Body of pancreas (tissue), 4 donors: Measurements from ENCODE around the gene RAD51B.

Experiments used
- POLR2A ChIP-seq, 3 donors: fragments of 450-650 bp; IDR thresholded peaks; one replicate each; pipeline ENCODE4 v1.6.1; 2016; ENCODE audit warnings: antibody characterized with exemption in 3 of 3, mild to moderate bottlenecking in 2 of 3
- TF ChIP-seq, protein P1 (sequence below), 7 experiments: fragments of 450-650 bp in 4 of 7; fragments of 200-600 bp in 3 of 7; sonication (generic) in 3 of 7; IDR thresholded peaks; one replicate each; pipeline ENCODE4 v1.5.1; 2016 to 2019; ENCODE audit warnings: antibody characterized with exemption in 7 of 7

DNA sequence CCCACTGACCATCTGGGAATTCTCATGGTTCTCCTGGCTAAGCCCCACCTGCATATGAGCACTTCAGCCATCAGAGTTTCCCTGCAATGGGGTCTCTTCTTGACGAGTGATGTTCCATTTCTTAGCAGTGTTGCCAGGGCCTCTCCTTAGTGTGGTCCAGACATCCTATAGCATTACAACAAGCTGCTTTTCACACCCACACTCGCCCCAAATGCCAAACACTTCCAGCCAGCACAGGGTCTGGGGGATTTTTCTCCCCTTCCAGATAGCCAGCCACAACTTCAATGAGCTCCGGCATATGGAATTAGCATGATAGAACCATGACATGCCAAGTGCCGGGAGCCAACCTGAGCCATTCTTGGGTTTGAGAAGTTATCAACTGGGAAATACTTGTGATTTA is 705.9 kb downstream of the RAD51B start:
- TF ChIP-seq, protein P1, sequence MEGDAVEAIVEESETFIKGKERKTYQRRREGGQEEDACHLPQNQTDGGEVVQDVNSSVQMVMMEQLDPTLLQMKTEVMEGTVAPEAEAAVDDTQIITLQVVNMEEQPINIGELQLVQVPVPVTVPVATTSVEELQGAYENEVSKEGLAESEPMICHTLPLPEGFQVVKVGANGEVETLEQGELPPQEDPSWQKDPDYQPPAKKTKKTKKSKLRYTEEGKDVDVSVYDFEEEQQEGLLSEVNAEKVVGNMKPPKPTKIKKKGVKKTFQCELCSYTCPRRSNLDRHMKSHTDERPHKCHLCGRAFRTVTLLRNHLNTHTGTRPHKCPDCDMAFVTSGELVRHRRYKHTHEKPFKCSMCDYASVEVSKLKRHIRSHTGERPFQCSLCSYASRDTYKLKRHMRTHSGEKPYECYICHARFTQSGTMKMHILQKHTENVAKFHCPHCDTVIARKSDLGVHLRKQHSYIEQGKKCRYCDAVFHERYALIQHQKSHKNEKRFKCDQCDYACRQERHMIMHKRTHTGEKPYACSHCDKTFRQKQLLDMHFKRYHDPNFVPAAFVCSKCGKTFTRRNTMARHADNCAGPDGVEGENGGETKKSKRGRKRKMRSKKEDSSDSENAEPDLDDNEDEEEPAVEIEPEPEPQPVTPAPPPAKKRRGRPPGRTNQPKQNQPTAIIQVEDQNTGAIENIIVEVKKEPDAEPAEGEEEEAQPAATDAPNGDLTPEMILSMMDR (IDR thresholded peaks at IDR 0.05): no peak
- TF ChIP-seq POLR2A (IDR thresholded peaks at IDR 0.05): no peak
